ENCODE data around the gene APBA1. TPM values are rescaled to one million over a fixed set of nuclear protein-coding genes. Genes with fewer than 3 reads are reported as not detected.

APBA1 gene
- total RNA-seq, 1 experiment from 2014 or later: 0.34 TPM

GRCh38 chr9:69649566-69650250, 22.5 kb downstream of the APBA1 start:
- Histone ChIP-seq H3K9me3 (no peaks in the 10 kb centered on the region), H3K27me3 (replicated peaks; ENCODE audit: control insufficient read depth, insufficient read depth, low read length) (no peaks in the 10 kb centered on the region), H3K36me3 (ENCODE audit: control insufficient read depth, insufficient read depth, low read length) (no peaks in the 10 kb centered on the region), H3K4me1 (no peaks in the 10 kb centered on the region), H3K4me3 (ENCODE audit: low read depth, low read length) (no peak overlapping the region)
- ChIA-PET CTCF (no interaction called here), POLR2A (no interaction called here)
- Mint-ChIP-seq H3K4me3 (ENCODE audit: unreplicated experiment) (no peak overlapping the region), H3K27ac (ENCODE audit: unreplicated experiment) (no peak overlapping the region), H3K27me3 (ENCODE audit: insufficient read depth, unreplicated experiment) (peaks cover 3% of the 10 kb centered on the region), H3K9me3 (ENCODE audit: unreplicated experiment) (no peaks in the 10 kb centered on the region), H3K36me3 (ENCODE audit: insufficient read depth, unreplicated experiment) (no peaks in the 10 kb centered on the region), H3K4me1 (ENCODE audit: low read depth, unreplicated experiment) (no peaks in the 10 kb centered on the region)
- intact Hi-C loops (cut with micrococcal nuclease; ENCODE audit: unreplicated experiment): no loop called here
- no peak for DNase-seq
- TF ChIP-seq CTCF (IDR thresholded peaks at IDR 0.05; ENCODE audit: insufficient read depth in 1 of 2, low read depth in 1 of 2, low read length in 1 of 2, severe bottlenecking in 1 of 2, unreplicated experiment in 1 of 2): no peak
- no TSS peak for BruUV-seq (replicated peaks)

- intact Hi-C loops (cut with micrococcal nuclease; ENCODE audit: unreplicated experiment): no loop called here
- H3K9me3 ChIP-seq: no peaks in the 10 kb centered on the region
- no peaks in the 10 kb centered on the region for H3K36me3 Mint-ChIP-seq (ENCODE audit: insufficient read depth, unreplicated experiment)
- no peaks in the 10 kb centered on the region for H3K9me3 Mint-ChIP-seq (ENCODE audit: unreplicated experiment)
- no peaks in the 10 kb centered on the region for H3K36me3 ChIP-seq (ENCODE audit: control insufficient read depth, insufficient read depth, low read length)
- H3K4me1 ChIP-seq: no peaks in the 10 kb centered on the region
- TF ChIP-seq CTCF (IDR thresholded peaks at IDR 0.05; ENCODE audit: insufficient read depth in 1 of 2, low read depth in 1 of 2, low read length in 1 of 2, severe bottlenecking in 1 of 2, unreplicated experiment in 1 of 2): no peak
- peaks cover 3% of the 10 kb centered on the region for H3K27me3 Mint-ChIP-seq (ENCODE audit: insufficient read depth, unreplicated experiment)
- DNase-seq: no peak
- no peak overlapping the region for H3K4me3 Mint-ChIP-seq (ENCODE audit: unreplicated experiment)
- H3K27me3 ChIP-seq (replicated peaks; ENCODE audit: control insufficient read depth, insufficient read depth, low read length): no peaks in the 10 kb centered on the region
- ChIA-PET CTCF (no interaction called here), POLR2A (no interaction called here)
- H3K4me3 ChIP-seq (ENCODE audit: low read depth, low read length): no peak overlapping the region
- no TSS peak for BruUV-seq (replicated peaks)
- no peak overlapping the region for H3K27ac Mint-ChIP-seq (ENCODE audit: unreplicated experiment)
- H3K4me1 Mint-ChIP-seq (ENCODE audit: low read depth, unreplicated experiment): no peaks in the 10 kb centered on the region
Measured at GRCh38 chr9:69647804-69648203, 24.4 kb downstream of the APBA1 start.

DNA sequence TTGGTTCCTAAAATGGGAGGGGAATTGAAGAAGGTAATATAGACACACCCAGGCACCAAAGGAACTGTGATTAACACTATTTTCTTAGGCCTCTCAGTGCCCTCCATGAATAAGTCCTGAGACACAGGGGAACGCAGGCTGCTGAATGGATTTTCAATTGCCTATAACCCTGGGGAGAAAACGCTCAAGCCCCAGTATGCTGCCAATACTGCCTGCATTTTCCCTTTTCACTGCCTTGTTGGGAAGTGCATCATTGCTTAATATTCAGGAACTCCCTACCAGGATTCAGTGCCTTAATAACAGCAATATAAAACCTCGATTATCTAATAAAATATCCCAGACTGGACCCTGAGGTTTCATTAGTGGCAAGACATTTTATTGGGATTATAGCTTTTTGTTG, 25.4 kb downstream of the APBA1 start:
- H3K9me3 ChIP-seq: no peaks in the 10 kb centered on the region
- Mint-ChIP-seq H3K4me1 (ENCODE audit: low read depth, unreplicated experiment) (no peaks in the 10 kb centered on the region), H3K27ac (ENCODE audit: unreplicated experiment) (no peak overlapping the region), H3K9me3 (ENCODE audit: unreplicated experiment) (no peaks in the 10 kb centered on the region), H3K36me3 (ENCODE audit: insufficient read depth, unreplicated experiment) (no peaks in the 10 kb centered on the region), H3K27me3 (ENCODE audit: insufficient read depth, unreplicated experiment) (peaks cover 3% of the 10 kb centered on the region), H3K4me3 (ENCODE audit: unreplicated experiment) (no peak overlapping the region)
- ChIA-PET CTCF (no interaction called here), POLR2A (no interaction called here)
- DNase-seq: no peak
- H3K27me3 ChIP-seq (replicated peaks; ENCODE audit: control insufficient read depth, insufficient read depth, low read length): no peaks in the 10 kb centered on the region
- no peaks in the 10 kb centered on the region for H3K36me3 ChIP-seq (ENCODE audit: control insufficient read depth, insufficient read depth, low read length)
- no peaks in the 10 kb centered on the region for H3K4me1 ChIP-seq
- TF ChIP-seq CTCF (IDR thresholded peaks at IDR 0.05; ENCODE audit: insufficient read depth in 1 of 2, low read depth in 1 of 2, low read length in 1 of 2, severe bottlenecking in 1 of 2, unreplicated experiment in 1 of 2): no peak
- no TSS peak for BruUV-seq (replicated peaks)
- no peak overlapping the region for H3K4me3 ChIP-seq (ENCODE audit: low read depth, low read length)
- intact Hi-C loops (cut with micrococcal nuclease; ENCODE audit: unreplicated experiment): no loop called here
